GM21825 (cell line): ENCODE results near the gene PDIA2.
"Not testable (repeated sequence)": the region's sequence is repeated elsewhere in the genome, so short reads cannot be mapped to it uniquely, and the experiment has no call there.

Experiments
- ATAC-seq: cut with Tn5 transposase; IDR thresholded peaks from one replicate; pipeline ENCODE4 v1.9.1; 2021; ENCODE audit warnings: mild to moderate bottlenecking, moderate library complexity; ENCODE audit not compliant: unreplicated experiment

PDIA2 gene

GRCh38 chr16:324451-325334 lies 41.7 kb downstream of the PDIA2 start:
- peak; percentile 56 for ATAC-seq

GRCh38 chr16:325375-326145 lies 42.6 kb downstream of the PDIA2 start:
- no peak for ATAC-seq

GRCh38 chr16:330741-331140 lies 47.8 kb downstream of the PDIA2 start:
- no peak for ATAC-seq

GRCh38 chr16:331181-331814 lies 48.3 kb downstream of the PDIA2 start:
- not testable (repeated sequence) for ATAC-seq

- no peak for ATAC-seq
Observed at GRCh38 chr16:333406-334094, 50.6 kb downstream of the PDIA2 start.

GRCh38 chr16:334164-334832 lies 51.3 kb downstream of the PDIA2 start:
- ATAC-seq = not testable (repeated sequence)

- ATAC-seq = not testable (repeated sequence)
Observed at GRCh38 chr16:334861-335632, 52.1 kb downstream of the PDIA2 start.

GRCh38 chr16:336269-336668 lies 53.3 kb downstream of the PDIA2 start:
- ATAC-seq = no peak
